SK-N-SH (cell line): ENCODE data around the gene RBBP4. TPM values are rescaled to one million over a fixed set of nuclear protein-coding genes. Genes with fewer than 3 reads are reported as not detected.

ENCODE experiments used
- CTCF ChIA-PET: fragments of 300-600, 350-600 bp; formaldehyde crosslinking; extraction: SDS; loops from one replicate; lab custom pipeline; 2021; lab: Yijun Ruan, JAX
- POLR2A ChIA-PET: fragments of 350-600 bp; sonication (Branson Sonifier 250); formaldehyde crosslinking; extraction: SDS; loops from one replicate; lab custom pipeline; 2020; ENCODE audit warnings: antibody characterized with exemption, inconsistent platforms; lab: Yijun Ruan, JAX
- DNase-seq: peaks from one replicate; pipeline ENCODE4 v3.0.0; 2012
- H2AFZ ChIP-seq: fragments of 200-600 bp; sonication (generic); 2 replicates; pipeline ENCODE4 v1.8.1; 2016; ENCODE audit warnings: antibody characterized with exemption, mild to moderate bottlenecking, low read depth
- H3F3A ChIP-seq: fragments of 200-600 bp; sonication (generic); replicated peaks from 2 replicates; pipeline ENCODE3; 2016; ENCODE audit warnings: antibody characterized with exemption, mild to moderate bottlenecking; ENCODE audit not compliant: insufficient read depth
- H3K27ac ChIP-seq, 2 experiments: fragments of 200-500 bp in 1 of 2; fragments of 200-600 bp in 1 of 2; sonication (Bioruptor generic) in 1 of 2; sonication (generic), shearing (Covaris generic) in 1 of 2; 2 replicates each; pipeline versions ENCODE4 v1.5.1 to v1.6.1; 2014 to 2016; ENCODE audit warnings: low read depth in 2 of 2, inconsistent platforms in 1 of 2, low read length in 1 of 2, mild to moderate bottlenecking in 1 of 2, mixed read lengths in 1 of 2
- H3K27me3 ChIP-seq: fragments of 200-600 bp; sonication (generic), shearing (Covaris generic); 2 replicates; pipeline ENCODE4 v1.6.1; 2016; ENCODE audit warnings: mixed run types; ENCODE audit not compliant: insufficient read depth
- H3K36me3 ChIP-seq, 2 experiments: fragments of 200-500 bp in 1 of 2; fragments of 200-600 bp in 1 of 2; sonication (Bioruptor generic) in 1 of 2; sonication (generic) in 1 of 2; replicated peaks in 1 of 2; 2 replicates each; pipeline versions ENCODE3 to v1.5.1; 2014 to 2016; ENCODE audit warnings: low read length in 1 of 2, mild to moderate bottlenecking in 1 of 2; ENCODE audit not compliant: insufficient read depth in 2 of 2, control insufficient read depth in 1 of 2
- H3K4me1 ChIP-seq, 2 experiments: fragments of 200-500 bp in 1 of 2; fragments of 200-600 bp in 1 of 2; sonication (Bioruptor generic) in 1 of 2; sonication (generic), shearing (Covaris generic) in 1 of 2; 2 replicates each; pipeline versions ENCODE4 v1.5.1 to v1.6.1; 2014 to 2016; ENCODE audit warnings: low read depth in 1 of 2, low read length in 1 of 2, mixed run types in 1 of 2; ENCODE audit not compliant: insufficient read depth in 2 of 2, control insufficient read depth in 1 of 2
- H3K4me2 ChIP-seq: fragments of 200-600 bp; sonication (generic), shearing (Covaris generic); 2 replicates; pipeline ENCODE4 v1.6.1; 2017; ENCODE audit warnings: mixed run types
- H3K4me3 ChIP-seq, 2 experiments: fragments of 200-500 bp in 1 of 2; fragments of 200-600 bp in 1 of 2; sonication (Bioruptor generic) in 1 of 2; sonication (generic), shearing (Covaris generic) in 1 of 2; 2 replicates each; pipeline versions ENCODE4 v1.5.1 to v1.8.1; 2014 to 2016; ENCODE audit warnings: low read depth in 2 of 2, inconsistent platforms in 1 of 2, low read length in 1 of 2, mild to moderate bottlenecking in 1 of 2, mixed read lengths in 1 of 2, moderate library complexity in 1 of 2
- H3K79me2 ChIP-seq: fragments of 200-600 bp; sonication (generic); 2 replicates; pipeline ENCODE4 v1.8.1; 2017; ENCODE audit warnings: mild to moderate bottlenecking; ENCODE audit not compliant: insufficient read depth
- H3K9ac ChIP-seq: fragments of 200-600 bp; sonication (generic); 2 replicates; pipeline ENCODE4 v1.6.1; 2017; ENCODE audit warnings: mixed run types
- H3K9me2 ChIP-seq: fragments of 200-600 bp; sonication (generic); 2 replicates; pipeline ENCODE4 v1.6.1; 2017; ENCODE audit warnings: mixed run types
- H3K9me3 ChIP-seq: fragments of 200-600 bp; sonication (generic); 2 replicates; pipeline ENCODE4 v1.6.1; 2017; ENCODE audit warnings: mixed run types, mild to moderate bottlenecking, moderate library complexity
- H4K20me1 ChIP-seq: fragments of 200-600 bp; sonication (generic); 2 replicates; pipeline ENCODE4 v1.6.1; 2017; ENCODE audit warnings: mild to moderate bottlenecking, mixed run types; ENCODE audit not compliant: insufficient read depth
- CHD2 ChIP-seq: fragments of 150-350 bp; IDR thresholded peaks from 2 replicates; pipeline ENCODE4 v1.6.1; 2018; ENCODE audit warnings: low read length; ENCODE audit not compliant: partially characterized antibody
- FOXJ3 ChIP-seq: sonication (generic); formaldehyde crosslinking; IDR thresholded peaks from 2 replicates; pipeline ENCODE4 v1.5.1; 2020; ENCODE audit warnings: mild to moderate bottlenecking, missing genetic modification reagents
- JUND ChIP-seq: IDR thresholded peaks from 2 replicates; pipeline ENCODE4 v1.4.0; 2012
- MEF2A ChIP-seq: IDR thresholded peaks from 2 replicates; pipeline ENCODE4 v1.4.0; 2012; ENCODE audit warnings: low read depth, borderline replicate concordance
- NFIC ChIP-seq: IDR thresholded peaks from 2 replicates; pipeline ENCODE4 v1.4.0; 2012; ENCODE audit warnings: borderline replicate concordance
- NRF1 ChIP-seq: IDR thresholded peaks from 2 replicates; pipeline ENCODE4 v1.6.1; 2012; ENCODE audit warnings: low read depth, mild to moderate bottlenecking, low read length
- POLR2AphosphoS5 ChIP-seq: IDR thresholded peaks from 2 replicates; pipeline ENCODE4 v1.6.1; 2012; ENCODE audit warnings: low read depth, low read length
- RCOR1 ChIP-seq: fragments of 150-350 bp; IDR thresholded peaks from 2 replicates; pipeline ENCODE4 v1.6.1; 2017; ENCODE audit warnings: antibody characterized with exemption, low read length
- RFX5 ChIP-seq: IDR thresholded peaks from 2 replicates; pipeline ENCODE4 v1.6.1; 2012; ENCODE audit warnings: mild to moderate bottlenecking, improper control_type of control experiment, low read length
- RXRA ChIP-seq: IDR thresholded peaks from 2 replicates; pipeline ENCODE4 v1.4.0; 2012; ENCODE audit warnings: low read depth, mild to moderate bottlenecking, borderline replicate concordance
- SMC3 ChIP-seq: IDR thresholded peaks from 2 replicates; pipeline ENCODE4 v1.6.1; 2012; ENCODE audit warnings: low read depth, low read length, improper control_type of control experiment
- TCF12 ChIP-seq: IDR thresholded peaks from 2 replicates; pipeline ENCODE4 v1.4.0; 2012
- TEAD4 ChIP-seq: IDR thresholded peaks from 2 replicates; pipeline ENCODE4 v1.4.0; 2012; ENCODE audit warnings: mild to moderate bottlenecking, borderline replicate concordance; ENCODE audit not compliant: insufficient read depth
- WGBS: methylation state at CpG from one replicate; pipeline ENCODE4 v1.1.6; 2017; ENCODE audit warnings: low lambda C conversion rate; 5-methylcytosine and 5-hydroxymethylcytosine counted together
- polyA plus RNA-seq, 3 experiments: library from polyadenylated mRNA; depleted of rRNA; stranded (reverse); fragments of >200 nt; gene quantifications; 2 replicates each; pipeline ENCODE4 v1.2.3, GENCODE V29; 2012
- TF ChIP-seq, protein P1 (sequence below): IDR thresholded peaks from 2 replicates; pipeline ENCODE4 v1.6.1; 2012; ENCODE audit warnings: mild to moderate bottlenecking, low read depth, low read length, moderate library complexity
- TF ChIP-seq, protein P2 (sequence below): IDR thresholded peaks from 2 replicates; pipeline ENCODE4; 2012
- TF ChIP-seq, protein P3 (sequence below): fragments of 200-600 bp; sonication (generic); IDR thresholded peaks from 2 replicates; pipeline ENCODE4 v1.6.1; 2017; ENCODE audit warnings: antibody characterized with exemption, mild to moderate bottlenecking, moderate library complexity
- TF ChIP-seq, protein P4 (sequence below): fragments of 150-350 bp; IDR thresholded peaks from 2 replicates; pipeline ENCODE4 v1.6.1; 2016; ENCODE audit warnings: mild to moderate bottlenecking, low read depth, low read length
- TF ChIP-seq, protein P5 (sequence below): IDR thresholded peaks from 2 replicates; pipeline ENCODE4 v1.4.0; 2012; ENCODE audit warnings: low read depth
- TF ChIP-seq, protein P6 (sequence below): IDR thresholded peaks from 2 replicates; pipeline ENCODE4 v1.4.0; 2012; ENCODE audit warnings: low read depth, borderline replicate concordance

Gene RBBP4
- polyA plus RNA-seq, 1 of the 3 experiments (the other 2 are of a cell fraction): 108 TPM

DNA sequence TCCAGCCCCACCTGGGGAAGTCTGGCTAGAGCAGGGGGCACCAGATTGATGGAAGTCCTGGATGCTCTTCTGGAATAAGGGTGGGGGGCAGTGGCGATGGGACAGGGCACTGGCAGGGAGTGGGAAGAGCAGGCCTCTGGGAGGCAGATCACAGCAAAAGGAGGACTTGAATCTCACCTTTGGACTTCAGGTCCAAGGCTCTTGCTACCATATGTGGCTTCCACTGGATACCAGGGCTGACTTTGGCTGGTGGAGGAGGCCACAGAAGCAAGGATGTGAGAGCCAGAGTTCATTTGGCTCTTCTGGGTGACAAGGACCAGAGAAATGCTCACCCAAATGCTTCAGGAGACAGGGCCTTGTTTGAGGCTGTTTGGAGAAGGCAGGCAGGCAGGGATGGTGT is 67.5 kb downstream of the RBBP4 start:
- H3K9me2 ChIP-seq: no peaks in the 10 kb centered on the region
- 50% methylated on average over 1 of the region's 1 CpG for WGBS
- DNase-seq: no peak
- TF ChIP-seq, protein P1, sequence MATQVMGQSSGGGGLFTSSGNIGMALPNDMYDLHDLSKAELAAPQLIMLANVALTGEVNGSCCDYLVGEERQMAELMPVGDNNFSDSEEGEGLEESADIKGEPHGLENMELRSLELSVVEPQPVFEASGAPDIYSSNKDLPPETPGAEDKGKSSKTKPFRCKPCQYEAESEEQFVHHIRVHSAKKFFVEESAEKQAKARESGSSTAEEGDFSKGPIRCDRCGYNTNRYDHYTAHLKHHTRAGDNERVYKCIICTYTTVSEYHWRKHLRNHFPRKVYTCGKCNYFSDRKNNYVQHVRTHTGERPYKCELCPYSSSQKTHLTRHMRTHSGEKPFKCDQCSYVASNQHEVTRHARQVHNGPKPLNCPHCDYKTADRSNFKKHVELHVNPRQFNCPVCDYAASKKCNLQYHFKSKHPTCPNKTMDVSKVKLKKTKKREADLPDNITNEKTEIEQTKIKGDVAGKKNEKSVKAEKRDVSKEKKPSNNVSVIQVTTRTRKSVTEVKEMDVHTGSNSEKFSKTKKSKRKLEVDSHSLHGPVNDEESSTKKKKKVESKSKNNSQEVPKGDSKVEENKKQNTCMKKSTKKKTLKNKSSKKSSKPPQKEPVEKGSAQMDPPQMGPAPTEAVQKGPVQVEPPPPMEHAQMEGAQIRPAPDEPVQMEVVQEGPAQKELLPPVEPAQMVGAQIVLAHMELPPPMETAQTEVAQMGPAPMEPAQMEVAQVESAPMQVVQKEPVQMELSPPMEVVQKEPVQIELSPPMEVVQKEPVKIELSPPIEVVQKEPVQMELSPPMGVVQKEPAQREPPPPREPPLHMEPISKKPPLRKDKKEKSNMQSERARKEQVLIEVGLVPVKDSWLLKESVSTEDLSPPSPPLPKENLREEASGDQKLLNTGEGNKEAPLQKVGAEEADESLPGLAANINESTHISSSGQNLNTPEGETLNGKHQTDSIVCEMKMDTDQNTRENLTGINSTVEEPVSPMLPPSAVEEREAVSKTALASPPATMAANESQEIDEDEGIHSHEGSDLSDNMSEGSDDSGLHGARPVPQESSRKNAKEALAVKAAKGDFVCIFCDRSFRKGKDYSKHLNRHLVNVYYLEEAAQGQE: no peak
- TF ChIP-seq SMC3 (no peak), TEAD4 (no peak), JUND (no peak), POLR2AphosphoS5 (no peak), NFIC (no peak), FOXJ3 (CRISPR knock-in tag) (no peak), NRF1 (no peak), RFX5 (no peak), MEF2A (no peak), RCOR1 (no peak), TCF12 (no peak), RXRA (no peak), CHD2 (no peak)
- TF ChIP-seq, protein P2, sequence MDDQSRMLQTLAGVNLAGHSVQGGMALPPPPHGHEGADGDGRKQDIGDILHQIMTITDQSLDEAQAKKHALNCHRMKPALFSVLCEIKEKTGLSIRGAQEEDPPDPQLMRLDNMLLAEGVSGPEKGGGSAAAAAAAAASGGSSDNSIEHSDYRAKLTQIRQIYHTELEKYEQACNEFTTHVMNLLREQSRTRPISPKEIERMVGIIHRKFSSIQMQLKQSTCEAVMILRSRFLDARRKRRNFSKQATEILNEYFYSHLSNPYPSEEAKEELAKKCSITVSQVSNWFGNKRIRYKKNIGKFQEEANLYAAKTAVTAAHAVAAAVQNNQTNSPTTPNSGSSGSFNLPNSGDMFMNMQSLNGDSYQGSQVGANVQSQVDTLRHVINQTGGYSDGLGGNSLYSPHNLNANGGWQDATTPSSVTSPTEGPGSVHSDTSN: no peak
- TF ChIP-seq, protein P3, sequence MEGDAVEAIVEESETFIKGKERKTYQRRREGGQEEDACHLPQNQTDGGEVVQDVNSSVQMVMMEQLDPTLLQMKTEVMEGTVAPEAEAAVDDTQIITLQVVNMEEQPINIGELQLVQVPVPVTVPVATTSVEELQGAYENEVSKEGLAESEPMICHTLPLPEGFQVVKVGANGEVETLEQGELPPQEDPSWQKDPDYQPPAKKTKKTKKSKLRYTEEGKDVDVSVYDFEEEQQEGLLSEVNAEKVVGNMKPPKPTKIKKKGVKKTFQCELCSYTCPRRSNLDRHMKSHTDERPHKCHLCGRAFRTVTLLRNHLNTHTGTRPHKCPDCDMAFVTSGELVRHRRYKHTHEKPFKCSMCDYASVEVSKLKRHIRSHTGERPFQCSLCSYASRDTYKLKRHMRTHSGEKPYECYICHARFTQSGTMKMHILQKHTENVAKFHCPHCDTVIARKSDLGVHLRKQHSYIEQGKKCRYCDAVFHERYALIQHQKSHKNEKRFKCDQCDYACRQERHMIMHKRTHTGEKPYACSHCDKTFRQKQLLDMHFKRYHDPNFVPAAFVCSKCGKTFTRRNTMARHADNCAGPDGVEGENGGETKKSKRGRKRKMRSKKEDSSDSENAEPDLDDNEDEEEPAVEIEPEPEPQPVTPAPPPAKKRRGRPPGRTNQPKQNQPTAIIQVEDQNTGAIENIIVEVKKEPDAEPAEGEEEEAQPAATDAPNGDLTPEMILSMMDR: no peak
- TF ChIP-seq, protein P4, sequence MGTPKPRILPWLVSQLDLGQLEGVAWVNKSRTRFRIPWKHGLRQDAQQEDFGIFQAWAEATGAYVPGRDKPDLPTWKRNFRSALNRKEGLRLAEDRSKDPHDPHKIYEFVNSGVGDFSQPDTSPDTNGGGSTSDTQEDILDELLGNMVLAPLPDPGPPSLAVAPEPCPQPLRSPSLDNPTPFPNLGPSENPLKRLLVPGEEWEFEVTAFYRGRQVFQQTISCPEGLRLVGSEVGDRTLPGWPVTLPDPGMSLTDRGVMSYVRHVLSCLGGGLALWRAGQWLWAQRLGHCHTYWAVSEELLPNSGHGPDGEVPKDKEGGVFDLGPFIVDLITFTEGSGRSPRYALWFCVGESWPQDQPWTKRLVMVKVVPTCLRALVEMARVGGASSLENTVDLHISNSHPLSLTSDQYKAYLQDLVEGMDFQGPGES: no peak
- TF ChIP-seq, protein P5, sequence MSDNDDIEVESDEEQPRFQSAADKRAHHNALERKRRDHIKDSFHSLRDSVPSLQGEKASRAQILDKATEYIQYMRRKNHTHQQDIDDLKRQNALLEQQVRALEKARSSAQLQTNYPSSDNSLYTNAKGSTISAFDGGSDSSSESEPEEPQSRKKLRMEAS: no peak
- TF ChIP-seq, protein P6, sequence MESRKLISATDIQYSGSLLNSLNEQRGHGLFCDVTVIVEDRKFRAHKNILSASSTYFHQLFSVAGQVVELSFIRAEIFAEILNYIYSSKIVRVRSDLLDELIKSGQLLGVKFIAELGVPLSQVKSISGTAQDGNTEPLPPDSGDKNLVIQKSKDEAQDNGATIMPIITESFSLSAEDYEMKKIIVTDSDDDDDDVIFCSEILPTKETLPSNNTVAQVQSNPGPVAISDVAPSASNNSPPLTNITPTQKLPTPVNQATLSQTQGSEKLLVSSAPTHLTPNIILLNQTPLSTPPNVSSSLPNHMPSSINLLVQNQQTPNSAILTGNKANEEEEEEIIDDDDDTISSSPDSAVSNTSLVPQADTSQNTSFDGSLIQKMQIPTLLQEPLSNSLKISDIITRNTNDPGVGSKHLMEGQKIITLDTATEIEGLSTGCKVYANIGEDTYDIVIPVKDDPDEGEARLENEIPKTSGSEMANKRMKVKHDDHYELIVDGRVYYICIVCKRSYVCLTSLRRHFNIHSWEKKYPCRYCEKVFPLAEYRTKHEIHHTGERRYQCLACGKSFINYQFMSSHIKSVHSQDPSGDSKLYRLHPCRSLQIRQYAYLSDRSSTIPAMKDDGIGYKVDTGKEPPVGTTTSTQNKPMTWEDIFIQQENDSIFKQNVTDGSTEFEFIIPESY: no peak
- POLR2A ChIA-PET: no interaction called here
- no peaks in the 10 kb centered on the region for H3K79me2 ChIP-seq
- H3K4me3 ChIP-seq: no peak overlapping the region
- CTCF ChIA-PET: interaction anchor here (18.9 kb wide), 1 partner anchor 57 kb away, joined by 392 read pairs; no protein-coding TSS in a partner anchor
- no peak overlapping the region for H3K9ac ChIP-seq
- no peaks in the 10 kb centered on the region for H3K27me3 ChIP-seq
- H3F3A ChIP-seq: no peaks in the 10 kb centered on the region
- H4K20me1 ChIP-seq: no peaks in the 10 kb centered on the region
- H3K9me3 ChIP-seq: no peaks in the 10 kb centered on the region
- no peaks in the 10 kb centered on the region for H3K36me3 ChIP-seq
- no peak overlapping the region for H2AFZ ChIP-seq
- no peak overlapping the region for H3K27ac ChIP-seq
- peaks cover 0 to 4% of the 10 kb centered on the region in 2 experiments; a peak in 1 of 4 replicates for H3K4me1 ChIP-seq
- no peak overlapping the region for H3K4me2 ChIP-seq
